Adrenal gland (tissue), 12 donors: ENCODE measurements around the gene RNF20. TPM values are rescaled to one million over a fixed set of nuclear protein-coding genes. Genes with fewer than 3 reads are reported as not detected.
A peak's percentile ranks its signal among the peaks of the same experiment; 100 is the strongest.
"Not testable (repeated sequence)": the region's sequence is repeated elsewhere in the genome, so short reads cannot be mapped to it uniquely, and the experiment has no call there.

ENCODE experiments used
- DNase-seq, 7 donors: peaks; one replicate each; pipeline ENCODE4 v3.0.0-alpha.2; 2019 to 2020
- H3K27ac ChIP-seq, 5 donors: fragments of 200-600 bp; sonication (generic) in 4 of 5; 1 replicate in 3 of 5; 2 replicates in 2 of 5; pipeline versions ENCODE4 v1.5.1 to v1.8.0; 2016 to 2020; ENCODE audit warnings: mild to moderate bottlenecking in 1 of 5
- H3K27me3 ChIP-seq: fragments of 200-600 bp; 2 replicates; pipeline ENCODE4 v1.8.0; 2021
- H3K36me3 ChIP-seq, 2 donors: fragments of 200-600 bp; replicated peaks in 1 of 2; 1 replicate in 1 of 2; 2 replicates in 1 of 2; pipeline versions ENCODE4 v1.5.1 to v1.8.0; 2018 to 2022
- H3K4me1 ChIP-seq, 2 donors: fragments of 200-600 bp; replicated peaks in 1 of 2; 1 replicate in 1 of 2; 2 replicates in 1 of 2; pipeline versions ENCODE4 v1.5.1 to v1.8.0; 2018 to 2021
- H3K4me3 ChIP-seq, 4 donors: fragments of 200-600 bp; sonication (generic) in 3 of 4; one replicate each; pipeline ENCODE4 v1.5.1; 2016 to 2018
- H3K9me3 ChIP-seq, 3 donors: fragments of 200-600 bp; sonication (generic) in 1 of 3; replicated peaks in 1 of 3; 1 replicate in 2 of 3; 2 replicates in 1 of 3; pipeline versions ENCODE4 v1.5.1 to v1.8.0; 2016 to 2021
- POLR2A ChIP-seq, 2 donors: fragments of 450-650 bp; IDR thresholded peaks; one replicate each; pipeline ENCODE4 v1.6.1; 2017; ENCODE audit warnings: antibody characterized with exemption in 2 of 2, mild to moderate bottlenecking in 2 of 2, moderate library complexity in 1 of 2
- WGBS, 4 donors: extraction: QIAGEN DNeasy Blood & Tissue Kit in 2 of 4; methylation state at CpG; one replicate each; pipeline versions ENCODE4 v1.1.5 to v1.1.7; 2013 to 2017; 5-methylcytosine and 5-hydroxymethylcytosine counted together
- intact Hi-C, 2 donors: fragments of 100-400 bp; cut with DNase I; formaldehyde crosslinking; loops; one replicate each; pipeline versions ENCODE4 v1.14.1 to v1.15.0; 2022 to 2023
- polyA plus RNA-seq, 3 donors: library from polyadenylated mRNA; stranded (reverse); fragments of 200-250 nt in 2 of 3; fragments of 350-450 nt in 1 of 3; fragmentation: Illumina TruSeq in 1 of 3; extraction: RNeasy Lipid Tissue Mini Kit (QIAGEN cat#74804) in 1 of 3; gene quantifications; one replicate each; pipeline ENCODE4 v1.2.3, GENCODE V29; 2013 to 2014
- total RNA-seq, 9 donors: library from RNA; depleted of rRNA in 4 of 9; stranded (reverse); fragments of >200 nt in 4 of 9; fragments of 120-200 nt in 1 of 9; fragmentation: NEBNext Ultra II Directional in 1 of 9; extraction: Animal tissue kit (Norgen Biotek cat#: 25700) in 1 of 9; gene quantifications; one replicate each; pipeline versions ENCODE4 v1.1.0 to v1.2.4, GENCODE V29; 2013 to 2023
- TF ChIP-seq, protein P1 (sequence below), 6 experiments: fragments of 450-650 bp in 4 of 6; fragments of 200-600 bp in 2 of 6; sonication (generic) in 1 of 6; IDR thresholded peaks; 1 replicate in 5 of 6; 2 replicates in 1 of 6; pipeline versions ENCODE4 v1.5.1 to v1.8.0; 2016 to 2021; ENCODE audit warnings: antibody characterized with exemption in 6 of 6, mild to moderate bottlenecking in 2 of 6, moderate library complexity in 1 of 6
- donor health status: healthy with polysubstance abuse.
- donor health status: Bipolar disorder and iron deficiency.
- donor health status: DM: yes; HTN: yes; CAD: no.
- donor health status: DM: no; HTN: no; CAD: no.
- donor health status: DM: no; HTN: no; CAD: no.
- donor health status: DM: yes; HTN: yes; CAD: no.

RNF20 gene
- total and polyA plus RNA-seq, 12 donors, result 13.5 to 46.8 (median 27.8) TPM

DNA sequence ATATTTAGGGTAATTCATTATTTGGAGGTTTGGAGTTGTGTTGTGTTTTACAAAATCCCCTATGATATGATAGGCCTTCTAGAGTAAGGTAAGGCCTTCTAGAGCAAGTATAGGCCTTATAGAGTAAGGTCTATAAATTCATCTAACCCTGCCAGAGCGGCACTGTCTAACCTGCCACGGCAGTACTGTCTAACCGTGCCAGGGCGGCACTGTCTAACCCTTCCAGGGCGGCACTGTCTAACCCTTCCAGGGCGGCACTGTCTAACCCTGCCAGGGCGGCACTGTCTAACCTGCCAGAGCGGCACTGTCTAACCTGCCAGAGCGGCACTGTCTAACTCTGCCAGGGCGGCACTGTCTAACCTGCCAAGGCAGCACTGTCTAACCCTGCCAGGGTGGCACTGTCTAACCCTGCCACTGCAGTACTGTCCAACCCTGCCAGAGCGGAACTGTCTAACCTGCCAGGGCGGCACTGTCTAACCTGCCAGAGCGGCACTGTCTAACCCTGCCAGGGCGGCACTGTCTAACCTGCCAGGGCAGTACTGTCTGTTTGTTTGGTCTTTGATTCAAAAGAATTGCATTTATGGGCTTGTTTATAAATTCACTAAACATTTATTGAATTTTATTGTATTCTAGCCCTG is 9.6 kb downstream of the RNF20 start:
- no peak for DNase-seq
- intact Hi-C loops, result no loop called here
- Histone ChIP-seq H3K4me1 (no peaks in the 10 kb centered on the region), H3K36me3 (peaks cover 0 to 66% of the 10 kb centered on the region in 2 donors), H3K27me3 (no peaks in the 10 kb centered on the region), H3K4me3 (no peak overlapping the region), H3K9me3 (no peaks in the 10 kb centered on the region), H3K27ac (no peak overlapping the region)
- 89 to 97% (median 97%) methylated on average over 6 to 14 of the region's 14 CpGs for WGBS, 4 donors
- TF ChIP-seq POLR2A (IDR thresholded peaks at IDR 0.05), result no peak
- TF ChIP-seq, protein P1, sequence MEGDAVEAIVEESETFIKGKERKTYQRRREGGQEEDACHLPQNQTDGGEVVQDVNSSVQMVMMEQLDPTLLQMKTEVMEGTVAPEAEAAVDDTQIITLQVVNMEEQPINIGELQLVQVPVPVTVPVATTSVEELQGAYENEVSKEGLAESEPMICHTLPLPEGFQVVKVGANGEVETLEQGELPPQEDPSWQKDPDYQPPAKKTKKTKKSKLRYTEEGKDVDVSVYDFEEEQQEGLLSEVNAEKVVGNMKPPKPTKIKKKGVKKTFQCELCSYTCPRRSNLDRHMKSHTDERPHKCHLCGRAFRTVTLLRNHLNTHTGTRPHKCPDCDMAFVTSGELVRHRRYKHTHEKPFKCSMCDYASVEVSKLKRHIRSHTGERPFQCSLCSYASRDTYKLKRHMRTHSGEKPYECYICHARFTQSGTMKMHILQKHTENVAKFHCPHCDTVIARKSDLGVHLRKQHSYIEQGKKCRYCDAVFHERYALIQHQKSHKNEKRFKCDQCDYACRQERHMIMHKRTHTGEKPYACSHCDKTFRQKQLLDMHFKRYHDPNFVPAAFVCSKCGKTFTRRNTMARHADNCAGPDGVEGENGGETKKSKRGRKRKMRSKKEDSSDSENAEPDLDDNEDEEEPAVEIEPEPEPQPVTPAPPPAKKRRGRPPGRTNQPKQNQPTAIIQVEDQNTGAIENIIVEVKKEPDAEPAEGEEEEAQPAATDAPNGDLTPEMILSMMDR (IDR thresholded peaks at IDR 0.05), result no peak

DNA sequence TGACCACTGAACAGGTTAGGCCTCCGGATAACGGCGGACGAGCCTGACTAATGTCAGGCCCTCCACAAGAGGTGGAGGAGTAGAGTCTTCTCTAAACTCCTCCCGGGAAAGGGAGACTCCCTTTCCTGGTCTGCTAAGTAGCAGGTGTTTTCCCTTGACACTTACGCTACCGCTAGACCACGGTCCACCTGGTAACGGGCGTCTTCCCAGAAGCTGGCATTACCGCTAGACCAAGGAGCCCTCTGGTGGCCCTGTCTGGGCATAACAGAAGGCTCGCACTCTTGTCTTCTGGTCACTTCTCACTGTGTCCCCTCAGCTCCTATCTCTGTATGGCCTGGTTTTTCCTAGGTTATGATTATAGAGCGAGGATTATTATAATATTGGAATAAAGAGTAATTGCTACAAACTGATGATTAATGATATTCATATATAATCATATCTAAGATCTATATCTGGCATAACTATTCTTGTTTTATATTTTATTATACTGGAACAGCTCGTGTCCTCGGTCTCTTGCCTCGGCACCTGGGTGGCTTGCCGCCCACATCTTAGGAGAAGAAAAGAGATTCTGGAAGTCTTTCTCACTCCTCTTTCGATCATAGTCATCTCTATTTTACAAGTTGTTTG is 15.9 kb downstream of the RNF20 start:
- H3K27me3 ChIP-seq, H3K27ac ChIP-seq, H3K4me3 ChIP-seq, H3K4me1 ChIP-seq, H3K9me3 ChIP-seq, intact Hi-C loops: not testable (repeated sequence)
- H3K36me3 ChIP-seq, result peaks cover 0 to 90% of the 10 kb centered on the region in 2 donors
- DNase-seq, result peak in 4 of 7 donors; percentile 15 to 66 (median 28)
- TF ChIP-seq, protein P1 (IDR thresholded peaks at IDR 0.05), result peak in 5 of 6 experiments; percentile 4 to 51 (median 37)
- 78 to 84% (median 81%) methylated on average over 17 to 18 of the region's 18 CpGs for WGBS, 4 donors

DNA sequence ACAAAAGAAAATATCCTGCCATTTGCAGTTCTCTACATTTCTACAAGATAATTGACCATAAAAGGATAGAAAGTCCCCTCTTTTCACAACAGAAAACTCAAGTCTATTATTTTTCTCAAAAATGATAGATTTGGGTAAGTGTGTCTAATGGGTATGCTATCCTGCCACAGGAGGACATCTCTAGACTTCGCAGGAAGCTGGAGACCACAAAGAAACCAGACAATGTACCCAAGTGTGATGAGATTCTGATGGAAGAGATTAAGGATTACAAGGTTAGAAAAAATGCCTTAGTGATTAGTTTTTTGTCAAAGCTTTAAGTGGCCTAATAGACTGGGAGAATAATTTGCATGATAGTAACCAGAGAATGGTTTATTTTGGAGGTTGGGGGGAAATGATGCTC is 28.1 kb downstream of the RNF20 start:
- no peak for TF ChIP-seq POLR2A (IDR thresholded peaks at IDR 0.05)
- TF ChIP-seq, protein P1 (IDR thresholded peaks at IDR 0.05), result no peak

DNA sequence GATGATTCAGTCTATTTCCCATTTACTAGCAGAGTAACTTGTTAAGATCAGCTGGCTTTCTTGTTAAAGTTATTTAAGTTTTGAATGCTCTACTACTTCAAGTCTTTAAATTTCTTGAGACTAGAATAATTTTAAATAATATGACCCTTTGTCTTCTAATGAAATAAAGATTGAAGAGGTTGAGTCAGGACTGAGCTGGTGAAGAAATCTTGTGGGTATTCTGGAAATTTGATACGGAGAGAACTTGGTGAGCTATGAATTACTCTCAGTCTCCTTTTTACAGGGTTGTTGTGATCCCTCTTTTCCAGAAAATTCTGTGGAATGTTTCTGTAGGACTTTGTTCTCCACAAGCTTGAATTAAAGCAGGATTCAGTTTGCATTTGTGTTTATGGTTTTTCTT is 29.3 kb downstream of the RNF20 start:
- TF ChIP-seq, protein P1 (IDR thresholded peaks at IDR 0.05), result no peak
- no peak for TF ChIP-seq POLR2A (IDR thresholded peaks at IDR 0.05)
- peaks cover 0 to 30% of the 10 kb centered on the region in 2 donors for H3K36me3 ChIP-seq
- 88 to 100% (median 92%) methylated on average over 1 of the region's 1 CpG for WGBS, 4 donors

More for the DNA sequence above, 28.1 kb downstream of the RNF20 start:
- no peak overlapping the region for H3K4me3 ChIP-seq
- H3K4me1 ChIP-seq, result no peaks in the 10 kb centered on the region
- peaks cover 0 to 39% of the 10 kb centered on the region in 2 donors for H3K36me3 ChIP-seq
- H3K9me3 ChIP-seq, result no peaks in the 10 kb centered on the region
- intact Hi-C loops, result no loop called here
- WGBS, 4 donors, result 94 to 100% (median 95%) methylated on average over 1 of the region's 1 CpG
- no peaks in the 10 kb centered on the region for H3K27me3 ChIP-seq
- DNase-seq, result no peak
- H3K27ac ChIP-seq, result no peak overlapping the region

More for the DNA sequence above, 29.3 kb downstream of the RNF20 start:
- DNase-seq, result no peak
- intact Hi-C loops, result no loop called here
- H3K27ac ChIP-seq, result no peak overlapping the region
- H3K4me1 ChIP-seq, result no peaks in the 10 kb centered on the region
- no peaks in the 10 kb centered on the region for H3K27me3 ChIP-seq
- no peaks in the 10 kb centered on the region for H3K9me3 ChIP-seq
- no peak overlapping the region for H3K4me3 ChIP-seq
